ENCODE measurements around the gene RBM3.

RBM3 gene

GRCh38 chrX:48559636-48560035 lies 14.6 kb upstream of the RBM3 start:
- H4K20me1 ChIP-seq (ENCODE audit: insufficient read depth, low read length) = no peaks in the 10 kb centered on the region
- no peaks in the 10 kb centered on the region for H3K79me2 ChIP-seq (ENCODE audit: insufficient read depth, low read length)
- H3K36me3 ChIP-seq (ENCODE audit: insufficient read depth, low read length) = peaks cover 51% of the 10 kb centered on the region
- ATAC-seq (ENCODE audit: insufficient read depth, low read depth) = no peak
- H3K27me3 ChIP-seq (ENCODE audit: insufficient read depth, low read length, poor library complexity) = no peaks in the 10 kb centered on the region
- no peak for TF ChIP-seq CTCF (IDR thresholded peaks at IDR 0.05; ENCODE audit: borderline replicate concordance, extremely low read depth, low read length, poor library complexity, severe bottlenecking)
- no peak for TF ChIP-seq EZH2 (IDR thresholded peaks at IDR 0.05; ENCODE audit: borderline replicate concordance, low read depth, low read length, severe bottlenecking)
- no peak for DNase-seq
- H3K9me3 ChIP-seq (ENCODE audit: insufficient read depth, low read length, severe bottlenecking) = no peaks in the 10 kb centered on the region
- H3K4me3 ChIP-seq (ENCODE audit: low read depth in 1 of 2, low read length in 2 of 2) = no peak overlapping the region
- H2AFZ ChIP-seq (ENCODE audit: low read depth, low read length) = no peak overlapping the region
- H3K9ac ChIP-seq (ENCODE audit: low read depth, low read length) = no peak overlapping the region
- no peak overlapping the region for H3K27ac ChIP-seq (ENCODE audit: low read length)
- no peaks in the 10 kb centered on the region for H3K4me1 ChIP-seq (ENCODE audit: insufficient read depth, low read length)
- H3K4me2 ChIP-seq (ENCODE audit: insufficient read depth, low read length) = no peak overlapping the region

- H3K4me2 ChIP-seq (ENCODE audit: insufficient read depth, low read length) = no peak overlapping the region
- no peaks in the 10 kb centered on the region for H4K20me1 ChIP-seq (ENCODE audit: insufficient read depth, low read length)
- TF ChIP-seq CTCF (IDR thresholded peaks at IDR 0.05; ENCODE audit: borderline replicate concordance, extremely low read depth, low read length, poor library complexity, severe bottlenecking) (no peak), EZH2 (IDR thresholded peaks at IDR 0.05; ENCODE audit: borderline replicate concordance, low read depth, low read length, severe bottlenecking) (no peak)
- H3K27me3 ChIP-seq (ENCODE audit: insufficient read depth, low read length, poor library complexity) = no peaks in the 10 kb centered on the region
- no peak for ATAC-seq (ENCODE audit: insufficient read depth, low read depth)
- no peak overlapping the region for H3K9ac ChIP-seq (ENCODE audit: low read depth, low read length)
- no peaks in the 10 kb centered on the region for H3K9me3 ChIP-seq (ENCODE audit: insufficient read depth, low read length, severe bottlenecking)
- no peak for DNase-seq
- H3K36me3 ChIP-seq (ENCODE audit: insufficient read depth, low read length) = peaks cover 47% of the 10 kb centered on the region
- H3K27ac ChIP-seq (ENCODE audit: low read length) = no peak overlapping the region
- no peaks in the 10 kb centered on the region for H3K4me1 ChIP-seq (ENCODE audit: insufficient read depth, low read length)
- H2AFZ ChIP-seq (ENCODE audit: low read depth, low read length) = no peak overlapping the region
- no peak overlapping the region for H3K4me3 ChIP-seq (ENCODE audit: low read depth in 1 of 2, low read length in 2 of 2)
- H3K79me2 ChIP-seq (ENCODE audit: insufficient read depth, low read length) = no peaks in the 10 kb centered on the region
These were observed 14.2 kb upstream of the RBM3 start for GRCh38 chrX:48560056-48560455.

- Histone ChIP-seq H3K79me2 (ENCODE audit: insufficient read depth, low read length) (no peaks in the 10 kb centered on the region), H3K36me3 (ENCODE audit: insufficient read depth, low read length) (peaks cover 45% of the 10 kb centered on the region), H3K4me1 (ENCODE audit: insufficient read depth, low read length) (no peaks in the 10 kb centered on the region), H3K27ac (ENCODE audit: low read length) (no peak overlapping the region), H4K20me1 (ENCODE audit: insufficient read depth, low read length) (no peaks in the 10 kb centered on the region), H3K4me3 (ENCODE audit: low read depth in 1 of 2, low read length in 2 of 2) (no peak overlapping the region), H2AFZ (ENCODE audit: low read depth, low read length) (no peak overlapping the region), H3K4me2 (ENCODE audit: insufficient read depth, low read length) (no peak overlapping the region), H3K9ac (ENCODE audit: low read depth, low read length) (no peak overlapping the region), H3K9me3 (ENCODE audit: insufficient read depth, low read length, severe bottlenecking) (no peaks in the 10 kb centered on the region), H3K27me3 (ENCODE audit: insufficient read depth, low read length, poor library complexity) (no peaks in the 10 kb centered on the region)
- no peak for ATAC-seq (ENCODE audit: insufficient read depth, low read depth)
- DNase-seq = no peak
- no peak for TF ChIP-seq EZH2 (IDR thresholded peaks at IDR 0.05; ENCODE audit: borderline replicate concordance, low read depth, low read length, severe bottlenecking)
- TF ChIP-seq CTCF (IDR thresholded peaks at IDR 0.05; ENCODE audit: borderline replicate concordance, extremely low read depth, low read length, poor library complexity, severe bottlenecking) = no peak
These were observed 13.6 kb upstream of the RBM3 start for GRCh38 chrX:48560681-48561080.

- no peak overlapping the region for H3K9ac ChIP-seq (ENCODE audit: low read depth, low read length)
These were observed 4.3 kb upstream of the RBM3 start for GRCh38 chrX:48569958-48570357.

More at GRCh38 chrX:48569958-48570357, 4.3 kb upstream of the RBM3 start:
- no peaks in the 10 kb centered on the region for H3K9me3 ChIP-seq (ENCODE audit: insufficient read depth, low read length, severe bottlenecking)
- H3K4me3 ChIP-seq (ENCODE audit: low read depth in 1 of 2, low read length in 2 of 2) = no peak overlapping the region
- H3K4me1 ChIP-seq (ENCODE audit: insufficient read depth, low read length) = peaks cover 6% of the 10 kb centered on the region
- peaks cover 4% of the 10 kb centered on the region for H3K79me2 ChIP-seq (ENCODE audit: insufficient read depth, low read length)
- DNase-seq = no peak
- no peaks in the 10 kb centered on the region for H3K27me3 ChIP-seq (ENCODE audit: insufficient read depth, low read length, poor library complexity)
- peaks cover 3% of the 10 kb centered on the region for H3K36me3 ChIP-seq (ENCODE audit: insufficient read depth, low read length)
- TF ChIP-seq EZH2 (IDR thresholded peaks at IDR 0.05; ENCODE audit: borderline replicate concordance, low read depth, low read length, severe bottlenecking) (no peak), CTCF (IDR thresholded peaks at IDR 0.05; ENCODE audit: borderline replicate concordance, extremely low read depth, low read length, poor library complexity, severe bottlenecking) (no peak)
- peaks cover 2% of the 10 kb centered on the region; the same call in 1 of the 2 replicates for H4K20me1 ChIP-seq (ENCODE audit: insufficient read depth, low read length)
- ATAC-seq (ENCODE audit: insufficient read depth, low read depth) = no peak
- no peak overlapping the region for H3K4me2 ChIP-seq (ENCODE audit: insufficient read depth, low read length)
- no peak overlapping the region for H3K27ac ChIP-seq (ENCODE audit: low read length)
- H2AFZ ChIP-seq (ENCODE audit: low read depth, low read length) = no peak overlapping the region

Data from DND-41 (cell line).